ENCODE measurements around the gene GSE1. TPM values are rescaled to one million over a fixed set of nuclear protein-coding genes. Genes with fewer than 3 reads are reported as not detected.
A peak's percentile ranks its signal among the peaks of the same experiment; 100 is the strongest.

GSE1 gene
- total RNA-seq, 4 donors from 2014 or later: 23.4 to 65.5 (median 52.5) TPM

GRCh38 chr16:85592700-85593493 is 20.2 kb upstream of the GSE1 start:
- Histone ChIP-seq H3K9me3 (no peaks in the 10 kb centered on the region), H3K27ac (no peak overlapping the region), H3K4me1 (peaks cover 0 to 15% (median 0%) of the 10 kb centered on the region in 3 donors), H3K27me3 (no peaks in the 10 kb centered on the region), H3K36me3 (no peaks in the 10 kb centered on the region), H3K4me3 (no peak overlapping the region)
- ATAC-seq: peak; percentile 39
- WGBS, 2 donors (ENCODE audit: low coverage in 1 of 2): 50% methylated on average over 2 of the region's 12 CpGs; no CpG with 5 or more reads in 1 of the 2 donors
- TF ChIP-seq POLR2A (IDR thresholded peaks at IDR 0.05): no peak
- no peak for TF ChIP-seq POLR2AphosphoS5 (IDR thresholded peaks at IDR 0.05)
- no peak for TF ChIP-seq EP300 (IDR thresholded peaks at IDR 0.05)
- no peak for TF ChIP-seq CTCF (IDR thresholded peaks at IDR 0.05)

- no peak for ATAC-seq
- Histone ChIP-seq H3K27ac (no peak overlapping the region), H3K4me1 (peaks cover 0 to 15% (median 0%) of the 10 kb centered on the region in 3 donors), H3K27me3 (no peaks in the 10 kb centered on the region), H3K9me3 (no peaks in the 10 kb centered on the region), H3K4me3 (no peak overlapping the region), H3K36me3 (no peaks in the 10 kb centered on the region)
- TF ChIP-seq EP300 (IDR thresholded peaks at IDR 0.05): no peak
- TF ChIP-seq CTCF (IDR thresholded peaks at IDR 0.05): no peak
- TF ChIP-seq POLR2A (IDR thresholded peaks at IDR 0.05): no peak
- no peak for TF ChIP-seq POLR2AphosphoS5 (IDR thresholded peaks at IDR 0.05)
- WGBS, 2 donors (ENCODE audit: low coverage in 1 of 2): 45 to 60% methylated on average over 1 to 4 of the region's 21 CpGs
Observed at GRCh38 chr16:85593494-85594221, 19.5 kb upstream of the GSE1 start.

- no peak for ATAC-seq
- Histone ChIP-seq H3K36me3 (no peaks in the 10 kb centered on the region), H3K27ac (no peak overlapping the region)
Observed at GRCh38 chr16:85594273-85594977, 18.7 kb upstream of the GSE1 start.

GRCh38 chr16:85594978-85595661 is 18.0 kb upstream of the GSE1 start:
- no peaks in the 10 kb centered on the region for H3K27me3 ChIP-seq
- no peak overlapping the region for H3K4me3 ChIP-seq
- no peak for TF ChIP-seq EP300 (IDR thresholded peaks at IDR 0.05)
- no peak for TF ChIP-seq POLR2A (IDR thresholded peaks at IDR 0.05)
- TF ChIP-seq POLR2AphosphoS5 (IDR thresholded peaks at IDR 0.05): no peak
- TF ChIP-seq CTCF (IDR thresholded peaks at IDR 0.05): no peak
- H3K27ac ChIP-seq: no peak overlapping the region
- H3K9me3 ChIP-seq: no peaks in the 10 kb centered on the region
- ATAC-seq: no peak
- WGBS, 2 donors (ENCODE audit: low coverage in 1 of 2): 87% methylated on average over 3 to 4 of the region's 11 CpGs
- H3K4me1 ChIP-seq: peaks cover 0 to 22% (median 0%) of the 10 kb centered on the region in 3 donors
- no peaks in the 10 kb centered on the region for H3K36me3 ChIP-seq

More at GRCh38 chr16:85594273-85594977, 18.7 kb upstream of the GSE1 start:
- H3K4me1 ChIP-seq: peaks cover 0 to 15% (median 0%) of the 10 kb centered on the region in 3 donors
- no peak overlapping the region for H3K4me3 ChIP-seq
- no peaks in the 10 kb centered on the region for H3K27me3 ChIP-seq
- 74 to 96% methylated on average over 4 to 8 of the region's 24 CpGs for WGBS, 2 donors (ENCODE audit: low coverage in 1 of 2)
- H3K9me3 ChIP-seq: no peaks in the 10 kb centered on the region
- no peak for TF ChIP-seq POLR2AphosphoS5 (IDR thresholded peaks at IDR 0.05)
- no peak for TF ChIP-seq POLR2A (IDR thresholded peaks at IDR 0.05)
- TF ChIP-seq EP300 (IDR thresholded peaks at IDR 0.05): no peak
- TF ChIP-seq CTCF (IDR thresholded peaks at IDR 0.05): no peak
